Sigmoid colon (tissue), 4 donors: ENCODE measurements around the gene NDUFS2.
A peak's percentile ranks its signal among the peaks of the same experiment; 100 is the strongest.

Experiments used
- POLR2AphosphoS5 ChIP-seq, 4 donors: sonication (generic); formaldehyde crosslinking; IDR thresholded peaks; one replicate each; pipeline ENCODE4 v1.6.1; 2017; ENCODE audit warnings: antibody characterized with exemption in 4 of 4
- TF ChIP-seq, protein P1 (sequence below), 4 experiments: fragments of 450-650 bp in 3 of 4; fragments of 200-600 bp in 1 of 4; IDR thresholded peaks; one replicate each; pipeline ENCODE4 v1.5.1; 2016 to 2019; ENCODE audit warnings: antibody characterized with exemption in 4 of 4, mild to moderate bottlenecking in 3 of 4, moderate library complexity in 2 of 4

DNA sequence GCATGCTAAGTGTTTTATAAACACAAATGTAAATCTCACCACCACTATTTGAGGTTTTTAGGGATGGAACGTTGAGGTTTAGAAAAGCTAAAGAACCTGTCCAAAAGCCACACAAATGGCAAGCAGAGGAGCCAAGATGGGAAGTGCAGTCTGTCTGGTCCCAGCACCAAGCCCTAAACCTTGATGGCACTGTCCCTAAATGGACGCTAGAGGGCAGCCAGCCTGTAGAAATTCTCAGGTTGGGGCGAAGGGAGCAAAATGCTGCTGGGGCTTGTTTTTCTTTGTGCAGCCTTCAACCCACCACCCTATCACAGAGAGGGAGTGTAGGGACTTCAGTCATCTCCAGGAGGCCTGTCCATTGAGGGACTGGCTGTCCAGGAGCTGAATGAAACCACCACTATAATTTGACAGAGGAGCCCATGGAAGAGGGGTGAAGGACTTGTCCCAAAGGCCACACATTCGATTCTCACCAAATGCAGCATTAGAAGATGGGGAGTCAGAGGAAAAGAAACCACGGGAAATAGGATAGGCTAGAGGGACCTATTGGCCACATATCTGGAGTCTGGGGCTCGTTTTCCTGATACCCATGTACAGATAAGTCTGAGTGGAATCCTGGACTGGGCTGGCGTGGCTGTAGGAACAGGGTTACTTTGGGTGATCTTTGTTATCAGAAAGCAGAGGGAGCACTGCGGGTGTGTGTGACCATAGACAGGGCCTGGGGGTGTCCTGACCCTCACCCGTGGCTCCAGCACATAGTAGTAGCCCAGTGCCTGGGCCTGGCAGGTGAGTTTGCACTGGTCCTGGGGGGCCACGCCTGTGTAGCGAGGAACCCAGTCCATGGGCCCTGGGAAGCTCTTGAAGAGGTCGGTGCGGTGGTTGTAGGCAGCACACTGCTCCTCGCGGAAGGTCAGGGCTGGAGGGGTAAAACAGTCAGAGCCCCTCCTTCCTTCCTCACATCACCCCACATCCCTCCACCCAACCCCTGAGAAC is 9.4 kb upstream of the NDUFS2 start:
- TF ChIP-seq, protein P1, sequence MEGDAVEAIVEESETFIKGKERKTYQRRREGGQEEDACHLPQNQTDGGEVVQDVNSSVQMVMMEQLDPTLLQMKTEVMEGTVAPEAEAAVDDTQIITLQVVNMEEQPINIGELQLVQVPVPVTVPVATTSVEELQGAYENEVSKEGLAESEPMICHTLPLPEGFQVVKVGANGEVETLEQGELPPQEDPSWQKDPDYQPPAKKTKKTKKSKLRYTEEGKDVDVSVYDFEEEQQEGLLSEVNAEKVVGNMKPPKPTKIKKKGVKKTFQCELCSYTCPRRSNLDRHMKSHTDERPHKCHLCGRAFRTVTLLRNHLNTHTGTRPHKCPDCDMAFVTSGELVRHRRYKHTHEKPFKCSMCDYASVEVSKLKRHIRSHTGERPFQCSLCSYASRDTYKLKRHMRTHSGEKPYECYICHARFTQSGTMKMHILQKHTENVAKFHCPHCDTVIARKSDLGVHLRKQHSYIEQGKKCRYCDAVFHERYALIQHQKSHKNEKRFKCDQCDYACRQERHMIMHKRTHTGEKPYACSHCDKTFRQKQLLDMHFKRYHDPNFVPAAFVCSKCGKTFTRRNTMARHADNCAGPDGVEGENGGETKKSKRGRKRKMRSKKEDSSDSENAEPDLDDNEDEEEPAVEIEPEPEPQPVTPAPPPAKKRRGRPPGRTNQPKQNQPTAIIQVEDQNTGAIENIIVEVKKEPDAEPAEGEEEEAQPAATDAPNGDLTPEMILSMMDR (IDR thresholded peaks at IDR 0.05) = peak; percentile 61 to 85 (median 73)
- TF ChIP-seq POLR2AphosphoS5 (IDR thresholded peaks at IDR 0.05) = peak in 1 of 4 donors; percentile 15
